Measurements from ENCODE around the gene LEFTY1. TPM values are rescaled to one million over a fixed set of nuclear protein-coding genes. Genes with fewer than 3 reads are reported as not detected.
A peak's percentile ranks its signal among the peaks of the same experiment; 100 is the strongest.

Gene LEFTY1
- total RNA-seq, 1 experiment from 2014 or later: not detected

- ChIA-PET CTCF (interaction anchor here (0.5 to 1.3 kb wide), 5 partner anchors 9 to 437 kb away, joined by 3 to 4 read pairs (median 3); partner anchors contain the start of gene SRP9), POLR2A (no interaction called here)
- intact Hi-C loops (cut with micrococcal nuclease; ENCODE audit: unreplicated experiment) (loop anchor here (10.0 kb wide), 1 partner anchor 63 kb away; no protein-coding TSS in a partner anchor), in situ Hi-C loops (cut with HindIII; ENCODE audit: low pct_unique_long_range_greater_than_20kb, low sequenced_read_pairs) (no loop called here)
- no peaks in the 10 kb centered on the region for H3K4me1 ChIP-seq (ENCODE audit: control insufficient read depth, insufficient read depth, low read length)
- H3K27ac ChIP-seq (ENCODE audit: low read length): no peak overlapping the region
- BruUV-seq (replicated peaks): no TSS peak
- no peak for TF ChIP-seq SIN3A (IDR thresholded peaks at IDR 0.05; ENCODE audit: borderline replicate concordance, insufficient read depth, low read depth, low read length)
- no peak for TF ChIP-seq REST (IDR thresholded peaks at IDR 0.05; ENCODE audit: insufficient read depth in 1 of 2, low read depth in 2 of 2, low read length in 1 of 2)
- no peak for TF ChIP-seq POLR2AphosphoS5 (IDR thresholded peaks at IDR 0.05; ENCODE audit: low read depth, low read length)
- no peak for TF ChIP-seq TCF7L2 (IDR thresholded peaks at IDR 0.05; ENCODE audit: low read depth, low read length)
- TF ChIP-seq CTCF (IDR thresholded peaks at IDR 0.05): peak; percentile 97
- DNase-seq (ENCODE audit: low read depth, low spot score): no peak
- H3K4me3 ChIP-seq (ENCODE audit: low read depth in 2 of 2, low read length in 2 of 2): no peak overlapping the region
- H3K27me3 ChIP-seq (ENCODE audit: control insufficient read depth, insufficient read depth, low read length): no peaks in the 10 kb centered on the region
- ATAC-seq: peak; percentile 93
- no peaks in the 10 kb centered on the region for H3K9me3 ChIP-seq (ENCODE audit: control insufficient read depth, insufficient read depth, low read depth, low read length)
- no peaks in the 10 kb centered on the region for H3K36me3 ChIP-seq (ENCODE audit: control insufficient read depth, insufficient read depth, low read length)
These were observed 22.5 kb upstream of the LEFTY1 start for GRCh38 chr1:225911191-225912130.

- Histone ChIP-seq H3K27ac (ENCODE audit: low read length) (no peak overlapping the region), H3K4me3 (ENCODE audit: low read depth in 2 of 2, low read length in 2 of 2) (no peak overlapping the region), H3K9me3 (ENCODE audit: control insufficient read depth, insufficient read depth, low read depth, low read length) (no peaks in the 10 kb centered on the region), H3K36me3 (ENCODE audit: control insufficient read depth, insufficient read depth, low read length) (no peaks in the 10 kb centered on the region), H3K27me3 (ENCODE audit: control insufficient read depth, insufficient read depth, low read length) (no peaks in the 10 kb centered on the region), H3K4me1 (ENCODE audit: control insufficient read depth, insufficient read depth, low read length) (no peaks in the 10 kb centered on the region)
- POLR2A ChIA-PET: no interaction called here
- TF ChIP-seq POLR2AphosphoS5 (IDR thresholded peaks at IDR 0.05; ENCODE audit: low read depth, low read length) (no peak), TCF7L2 (IDR thresholded peaks at IDR 0.05; ENCODE audit: low read depth, low read length) (no peak), REST (IDR thresholded peaks at IDR 0.05; ENCODE audit: insufficient read depth in 1 of 2, low read depth in 2 of 2, low read length in 1 of 2) (no peak), SIN3A (IDR thresholded peaks at IDR 0.05; ENCODE audit: borderline replicate concordance, insufficient read depth, low read depth, low read length) (no peak), CTCF (IDR thresholded peaks at IDR 0.05) (no peak)
- BruUV-seq (replicated peaks): no TSS peak
- intact Hi-C loops (cut with micrococcal nuclease; ENCODE audit: unreplicated experiment): no loop called here
- ATAC-seq (no peak), DNase-seq (ENCODE audit: low read depth, low spot score) (no peak)
- in situ Hi-C loops (cut with HindIII; ENCODE audit: low pct_unique_long_range_greater_than_20kb, low sequenced_read_pairs): no loop called here
- CTCF ChIA-PET: no interaction called here
These were observed 20.5 kb upstream of the LEFTY1 start for GRCh38 chr1:225909477-225909876.

Measured in Panc1 (cell line).